HG03571 (cell line): ENCODE measurements around the gene TMEM126A.

Experiments used
- ATAC-seq: cut with Tn5 transposase; IDR thresholded peaks from one replicate; pipeline ENCODE4 v1.9.1; 2021; ENCODE audit not compliant: unreplicated experiment

TMEM126A gene

DNA sequence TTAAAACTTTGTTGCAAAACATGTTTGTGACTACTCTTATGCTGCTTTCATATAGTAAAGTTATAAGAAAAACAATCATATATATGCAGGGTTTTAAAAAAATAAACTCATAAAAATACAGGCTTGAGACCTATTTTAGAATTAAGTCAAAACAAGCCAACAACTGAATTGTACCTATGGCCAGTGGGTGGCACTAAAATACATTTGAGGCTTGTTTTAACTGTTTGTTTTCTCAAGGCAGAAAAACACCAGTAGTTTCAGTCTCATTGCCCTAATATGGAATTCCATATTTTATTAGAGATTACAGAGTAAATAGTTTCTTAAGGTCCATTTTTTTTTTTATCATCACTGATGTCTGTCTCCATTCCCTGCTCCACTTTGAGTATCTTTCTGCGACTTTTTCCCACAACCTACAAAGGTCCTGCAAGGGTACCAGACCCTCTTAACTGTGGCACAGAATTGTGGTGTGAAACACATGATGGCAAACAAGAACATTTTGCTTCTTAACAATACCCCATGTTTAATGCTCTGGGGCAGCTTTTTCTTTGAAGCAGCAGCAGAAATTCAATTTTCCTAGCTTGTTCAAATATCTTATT is 46.7 kb downstream of the TMEM126A start:
- no peak for ATAC-seq

- ATAC-seq: no peak
These were observed 47.8 kb downstream of the TMEM126A start for GRCh38 chr11:85695546-85695945.

DNA sequence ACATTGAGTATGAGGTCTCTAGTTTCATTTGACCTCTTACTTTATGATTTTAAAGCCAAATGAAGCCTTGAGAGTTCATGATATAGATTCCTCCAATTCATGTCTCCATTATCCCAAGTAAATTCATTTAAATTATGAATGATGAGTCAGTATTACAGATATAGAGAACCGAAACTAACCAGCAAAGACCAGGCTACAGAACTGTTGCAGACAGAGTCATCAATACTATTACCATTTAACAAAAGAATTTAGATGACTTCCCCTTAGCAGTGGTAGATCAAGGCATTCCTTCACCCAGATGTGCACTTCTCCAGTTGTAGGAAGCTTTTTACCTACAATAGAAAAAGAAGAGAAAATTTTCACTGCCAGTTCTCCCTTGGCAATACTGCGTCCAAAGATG is 50.0 kb downstream of the TMEM126A start:
- no peak for ATAC-seq

- no peak for ATAC-seq
These were observed 50.4 kb downstream of the TMEM126A start for GRCh38 chr11:85698195-85698594.

- peak; percentile 85 for ATAC-seq
These were observed 52.4 kb downstream of the TMEM126A start for GRCh38 chr11:85699957-85700741.

DNA sequence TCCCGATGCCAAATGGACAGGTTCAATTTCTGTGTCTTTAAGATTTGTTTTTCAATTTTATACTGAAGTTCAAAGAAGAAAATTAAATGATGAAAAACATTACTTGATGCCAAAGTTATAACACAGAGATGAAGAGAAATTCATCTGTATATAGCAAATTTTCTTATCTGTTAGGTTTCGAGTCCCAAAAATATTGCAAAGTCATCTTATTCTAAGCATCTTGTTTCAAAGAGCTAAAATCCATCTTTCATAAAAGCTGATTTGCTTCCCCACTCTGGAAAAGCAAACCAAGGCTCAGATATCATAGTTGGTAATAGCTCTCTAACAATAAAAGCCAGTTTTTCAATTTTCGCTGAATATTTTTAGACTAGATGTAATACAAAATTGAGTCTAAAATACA is 57.2 kb downstream of the TMEM126A start:
- ATAC-seq: no peak

DNA sequence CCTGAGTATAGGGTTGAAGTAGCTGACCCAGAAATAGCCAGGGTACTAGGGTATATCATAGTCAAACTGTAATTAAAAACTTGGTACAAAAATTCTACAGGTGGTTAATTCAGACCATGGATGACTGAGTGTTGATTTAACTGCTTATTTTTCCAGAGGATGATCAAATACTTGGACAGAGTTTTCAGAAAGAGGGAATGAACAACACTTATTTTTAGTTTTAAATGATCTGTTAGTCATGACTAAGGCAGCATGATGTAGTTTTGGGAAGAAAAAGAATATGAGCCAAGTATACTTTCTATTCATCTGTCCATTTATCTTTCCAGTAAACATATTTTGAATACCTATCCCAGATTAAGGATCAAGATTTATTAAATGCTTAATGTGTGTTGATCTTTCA is 58.0 kb downstream of the TMEM126A start:
- ATAC-seq: no peak
